Mesodermal cell (in vitro differentiated cells): ENCODE results near the gene FARP1.
"Not testable (repeated sequence)": the region's sequence is repeated elsewhere in the genome, so short reads cannot be mapped to it uniquely, and the experiment has no call there.

Experiments
- H3K27ac ChIP-seq: 2 replicates; pipeline ENCODE4 v1.7.0; 2013; ENCODE audit warnings: mild to moderate bottlenecking, low read depth, low read length, moderate library complexity; ENCODE audit not compliant: severe bottlenecking
- H3K36me3 ChIP-seq: 2 replicates; pipeline ENCODE4 v1.7.1; 2013; ENCODE audit warnings: mild to moderate bottlenecking, low read length, moderate library complexity; ENCODE audit not compliant: control insufficient read depth, insufficient read depth
- H3K4me1 ChIP-seq: one replicate; pipeline ENCODE4 v1.7.1; 2013; ENCODE audit warnings: mild to moderate bottlenecking, low read length; ENCODE audit not compliant: insufficient read depth, control insufficient read depth, poor library complexity, severe bottlenecking
- H3K4me3 ChIP-seq: 2 replicates; pipeline ENCODE4 v1.7.0; 2013; ENCODE audit warnings: low read length, control low read depth, mild to moderate bottlenecking; ENCODE audit not compliant: insufficient read depth, poor library complexity, severe bottlenecking; ENCODE audit errors: extremely low read depth
- H3K9me3 ChIP-seq: 2 replicates; pipeline ENCODE4 v1.7.1; 2013; ENCODE audit warnings: mild to moderate bottlenecking, low read length, moderate library complexity; ENCODE audit not compliant: control insufficient read depth
- WGBS, 2 experiments: methylation state at CpG; one replicate each; pipeline ENCODE4 v1.1.5; 2013; ENCODE audit warnings: missing lambda C conversion rate in 2 of 2; ENCODE audit not compliant: insufficient coverage in 2 of 2; 5-methylcytosine and 5-hydroxymethylcytosine counted together

FARP1 gene

GRCh38 chr13:98365302-98365701, 222.4 kb downstream of the FARP1 start:
- no peaks in the 10 kb centered on the region for H3K9me3 ChIP-seq
- no peaks in the 10 kb centered on the region for H3K4me1 ChIP-seq
- no CpG with 5 or more reads among the region's 3 CpGs for WGBS, 2 experiments
- H3K4me3 ChIP-seq = no peak overlapping the region
- peaks cover 17% of the 10 kb centered on the region for H3K36me3 ChIP-seq
- H3K27ac ChIP-seq = no peak overlapping the region

- no CpG with 5 or more reads among the region's 2 CpGs for WGBS, 2 experiments
- H3K9me3 ChIP-seq = no peaks in the 10 kb centered on the region
- H3K27ac ChIP-seq = no peak overlapping the region
Measured at GRCh38 chr13:98366010-98366409, 223.1 kb downstream of the FARP1 start.

GRCh38 chr13:98366443-98366842, 223.5 kb downstream of the FARP1 start:
- Histone ChIP-seq H3K36me3 (peaks cover 19% of the 10 kb centered on the region), H3K4me1 (no peaks in the 10 kb centered on the region), H3K4me3 (no peak overlapping the region), H3K27ac (no peak overlapping the region), H3K9me3 (no peaks in the 10 kb centered on the region)
- WGBS, 2 experiments = 97% methylated on average over 5 to 6 of the region's 7 CpGs

More at GRCh38 chr13:98366010-98366409, 223.1 kb downstream of the FARP1 start:
- H3K36me3 ChIP-seq = peaks cover 17% of the 10 kb centered on the region
- no peaks in the 10 kb centered on the region for H3K4me1 ChIP-seq
- H3K4me3 ChIP-seq = no peak overlapping the region

GRCh38 chr13:98366959-98367358, 224.1 kb downstream of the FARP1 start:
- Histone ChIP-seq H3K4me1 (no peaks in the 10 kb centered on the region), H3K36me3 (peaks cover 20% of the 10 kb centered on the region), H3K9me3 (no peaks in the 10 kb centered on the region), H3K27ac (no peak overlapping the region), H3K4me3 (no peak overlapping the region)
- WGBS, 2 experiments = 84 to 98% methylated on average over 4 of the region's 4 CpGs

GRCh38 chr13:98368019-98368418, 225.1 kb downstream of the FARP1 start:
- WGBS, 2 experiments = no CpG with 5 or more reads among the region's 2 CpGs
- H3K9me3 ChIP-seq = no peaks in the 10 kb centered on the region
- H3K4me1 ChIP-seq = no peaks in the 10 kb centered on the region
- H3K36me3 ChIP-seq = peaks cover 19% of the 10 kb centered on the region
- no peak overlapping the region for H3K27ac ChIP-seq
- no peak overlapping the region for H3K4me3 ChIP-seq

GRCh38 chr13:98369520-98369919, 226.6 kb downstream of the FARP1 start:
- not testable (repeated sequence) for H3K27ac ChIP-seq, H3K9me3 ChIP-seq, H3K4me1 ChIP-seq, H3K4me3 ChIP-seq
- H3K36me3 ChIP-seq = peaks cover 27% of the 10 kb centered on the region
- WGBS, 2 experiments = no CpG with 5 or more reads among the region's 2 CpGs

GRCh38 chr13:98370261-98370660, 227.4 kb downstream of the FARP1 start:
- Histone ChIP-seq H3K36me3 (peaks cover 34% of the 10 kb centered on the region), H3K9me3 (peaks cover 5% of the 10 kb centered on the region), H3K27ac (no peak overlapping the region), H3K4me1 (no peaks in the 10 kb centered on the region), H3K4me3 (no peak overlapping the region)
- WGBS, 2 experiments = 90 to 94% methylated on average over 2 to 4 of the region's 4 CpGs

- H3K4me1 ChIP-seq = no peaks in the 10 kb centered on the region
- 87 to 90% methylated on average over 9 to 14 of the region's 16 CpGs for whole genome bisulfite sequencing, 2 experiments
- H3K9me3 ChIP-seq = peaks cover 5% of the 10 kb centered on the region
- H3K36me3 ChIP-seq = peaks cover 36% of the 10 kb centered on the region
- H3K4me3 ChIP-seq = no peak overlapping the region
- no peak overlapping the region for H3K27ac ChIP-seq
Measured at GRCh38 chr13:98370806-98371515, 228.1 kb downstream of the FARP1 start.

GRCh38 chr13:98371516-98372023, 228.7 kb downstream of the FARP1 start:
- Histone ChIP-seq H3K4me1 (no peaks in the 10 kb centered on the region), H3K27ac (no peak overlapping the region), H3K9me3 (peaks cover 5% of the 10 kb centered on the region), H3K4me3 (no peak overlapping the region), H3K36me3 (peaks cover 40% of the 10 kb centered on the region)
- WGBS, 2 experiments = 94 to 95% methylated on average over 3 to 4 of the region's 5 CpGs

- peaks cover 5% of the 10 kb centered on the region for H3K9me3 ChIP-seq
- no peak overlapping the region for H3K4me3 ChIP-seq
- peaks cover 43% of the 10 kb centered on the region for H3K36me3 ChIP-seq
- no peak overlapping the region for H3K27ac ChIP-seq
- no peaks in the 10 kb centered on the region for H3K4me1 ChIP-seq
- 87 to 91% methylated on average over 7 of the region's 8 CpGs for WGBS, 2 experiments
Measured at GRCh38 chr13:98372876-98373275, 230.0 kb downstream of the FARP1 start.

- H3K4me3 ChIP-seq = no peak overlapping the region
- 100% methylated on average over 1 of the region's 1 CpG; no CpG with 5 or more reads in 1 of the 2 experiments for WGBS, 2 experiments
- H3K36me3 ChIP-seq = peaks cover 37% of the 10 kb centered on the region
Measured at GRCh38 chr13:98374750-98375149, 231.9 kb downstream of the FARP1 start.

More at GRCh38 chr13:98374750-98375149, 231.9 kb downstream of the FARP1 start:
- Histone ChIP-seq H3K4me1 (no peaks in the 10 kb centered on the region), H3K9me3 (peaks cover 5% of the 10 kb centered on the region), H3K27ac (no peak overlapping the region)
